GM21723 (cell line): ENCODE data around the gene RMND5B.
A peak's percentile ranks its signal among the peaks of the same experiment; 100 is the strongest.
"Not testable (repeated sequence)": the region's sequence is repeated elsewhere in the genome, so short reads cannot be mapped to it uniquely, and the experiment has no call there.

ENCODE experiments used
- ATAC-seq: cut with Tn5 transposase; IDR thresholded peaks from one replicate; pipeline ENCODE4 v1.9.1; 2021; ENCODE audit warnings: mild to moderate bottlenecking, moderate library complexity; ENCODE audit not compliant: unreplicated experiment

Gene RMND5B

DNA sequence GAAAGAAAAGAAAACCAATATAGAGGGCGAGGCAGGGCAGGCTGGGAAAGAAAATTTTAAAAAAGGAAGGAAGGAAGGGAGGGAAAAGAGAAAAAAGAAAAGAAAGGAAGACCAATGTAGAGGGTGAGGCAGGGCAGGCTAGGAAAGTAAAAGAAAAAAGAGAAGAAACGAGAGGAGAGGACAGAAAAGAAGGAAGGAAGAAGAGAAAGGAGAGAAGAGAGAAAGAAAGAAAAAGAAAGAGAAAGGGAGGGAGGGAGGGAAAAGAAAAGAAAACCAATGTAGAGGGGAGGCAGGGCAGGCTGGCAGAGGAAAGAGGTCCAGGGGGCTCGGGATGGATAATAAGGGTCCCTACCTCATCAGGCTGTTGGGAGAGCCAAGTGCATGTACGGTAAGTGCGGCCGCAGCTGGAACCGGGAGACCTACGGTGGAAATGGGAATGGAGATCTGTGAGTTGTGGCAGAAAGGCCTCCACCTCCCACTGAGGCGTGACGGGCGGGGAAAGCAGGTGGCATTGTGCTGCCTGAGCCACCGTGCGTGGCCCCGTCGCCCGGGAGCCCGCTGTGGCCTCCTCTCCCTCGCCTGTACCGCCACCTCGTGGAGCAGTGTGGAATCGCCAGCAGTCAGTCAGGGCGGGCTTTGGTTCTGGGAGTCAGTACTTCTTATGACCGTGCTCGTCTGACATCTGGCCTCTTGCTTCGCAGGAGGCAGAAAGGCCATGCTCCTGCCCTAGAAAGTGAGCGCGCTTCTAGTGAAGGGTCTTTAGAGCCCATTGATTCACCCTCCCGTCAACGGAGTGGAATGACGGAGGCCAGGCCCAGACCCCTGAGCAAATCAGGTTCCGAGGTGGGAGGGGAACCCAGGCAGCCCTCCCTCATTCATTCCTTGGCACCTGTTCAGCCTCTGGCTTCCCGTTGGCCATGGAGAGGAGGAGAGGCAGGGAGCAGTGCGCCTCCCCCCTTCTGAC lies 33.2 kb downstream of the RMND5B start:
- peak; percentile 93 for ATAC-seq

DNA sequence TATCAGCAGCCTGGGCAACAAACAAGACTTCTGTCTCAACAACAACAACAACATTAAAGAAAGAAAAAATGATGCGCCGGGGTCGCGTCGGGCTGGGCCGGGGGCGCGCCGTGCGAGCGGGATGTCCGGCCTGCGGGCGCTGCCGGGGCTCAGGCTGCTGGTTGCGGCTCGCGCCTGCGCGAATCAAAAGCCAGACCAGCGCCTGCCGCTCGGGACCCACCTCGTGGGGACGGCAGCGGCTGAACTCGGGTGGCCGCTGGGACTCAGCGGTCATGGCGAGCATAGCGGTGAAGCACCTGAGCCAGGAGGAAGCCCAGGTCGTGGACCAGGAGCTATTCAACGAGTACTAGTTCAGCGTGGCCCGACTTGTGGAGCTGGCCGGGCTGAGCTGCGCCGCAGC lies 34.8 kb downstream of the RMND5B start:
- ATAC-seq, result no peak

DNA sequence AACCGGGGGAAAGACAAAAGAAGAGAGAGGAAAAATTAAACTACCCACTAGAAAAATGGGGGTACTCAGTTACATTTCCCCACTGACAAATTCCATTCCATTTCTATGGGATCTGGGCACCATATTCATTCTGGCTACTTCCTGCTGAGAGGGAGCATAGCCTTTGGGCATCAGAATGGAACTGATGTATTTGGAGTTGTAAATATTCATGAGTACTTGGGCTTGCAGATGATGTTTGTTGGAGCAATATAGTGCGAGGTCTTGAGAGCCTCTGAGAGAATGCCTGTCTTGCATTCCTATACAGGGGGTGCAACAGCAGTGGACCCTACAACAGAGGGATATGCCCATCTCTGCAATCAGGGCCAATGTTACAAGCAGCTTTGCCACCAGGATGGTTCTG lies 39.6 kb downstream of the RMND5B start:
- ATAC-seq, result no peak

DNA sequence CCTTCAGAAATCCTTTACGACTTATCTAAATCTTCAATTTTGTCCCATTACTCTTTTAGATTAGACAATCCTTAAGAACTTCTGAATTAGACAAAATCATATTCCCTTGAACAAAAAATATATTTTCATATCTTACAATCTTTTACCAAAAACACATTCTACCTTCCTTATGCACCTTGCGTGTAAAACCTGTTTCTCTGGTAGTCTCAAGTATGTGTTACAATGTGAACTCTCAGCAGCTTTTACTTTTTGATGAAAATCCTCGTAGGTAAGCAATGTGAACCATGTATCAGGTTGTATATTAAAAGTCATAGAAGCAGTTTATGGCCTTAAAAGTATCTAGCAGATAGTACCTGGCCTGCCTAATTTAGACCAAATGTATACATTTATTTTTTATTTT lies 43.6 kb downstream of the RMND5B start:
- ATAC-seq, result no peak

DNA sequence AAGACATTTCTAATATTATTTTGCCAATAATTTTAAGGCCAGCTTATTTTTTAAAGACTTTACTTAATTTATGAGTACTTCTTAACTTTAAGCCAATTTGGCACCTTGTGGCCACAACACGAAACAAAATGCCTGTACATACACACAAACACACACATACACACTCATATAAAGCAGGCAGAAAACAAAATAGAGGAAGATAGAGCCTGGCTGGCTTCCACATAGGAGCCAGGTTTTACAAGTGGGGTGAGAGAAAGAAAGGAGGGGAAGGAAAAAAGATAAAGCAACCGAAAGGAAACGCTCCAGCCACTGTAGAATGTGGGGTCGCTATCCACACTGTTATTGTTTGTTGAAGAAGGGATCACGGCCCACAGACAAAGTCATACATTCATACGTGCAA lies 46.0 kb downstream of the RMND5B start:
- no peak for ATAC-seq

DNA sequence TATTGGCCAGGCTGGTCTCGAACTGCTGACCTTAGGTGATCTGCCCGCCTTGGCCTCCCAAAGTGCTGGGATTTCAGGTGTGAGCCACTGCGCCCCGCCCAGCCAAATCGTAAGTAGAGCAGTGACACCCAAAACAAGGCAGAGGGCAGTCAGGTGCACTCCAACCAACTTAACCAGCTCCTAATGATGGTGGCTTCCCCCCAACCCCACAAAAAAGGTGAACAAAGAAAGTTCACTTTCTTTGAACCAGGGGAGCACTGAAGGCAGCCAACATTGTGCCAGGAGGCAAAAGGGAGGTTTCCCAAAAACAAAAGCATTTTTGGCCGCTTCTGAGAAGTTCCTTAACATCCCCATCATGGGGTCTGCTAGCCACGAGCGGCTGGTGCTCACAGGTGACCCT lies 46.8 kb downstream of the RMND5B start:
- ATAC-seq, result no peak

DNA sequence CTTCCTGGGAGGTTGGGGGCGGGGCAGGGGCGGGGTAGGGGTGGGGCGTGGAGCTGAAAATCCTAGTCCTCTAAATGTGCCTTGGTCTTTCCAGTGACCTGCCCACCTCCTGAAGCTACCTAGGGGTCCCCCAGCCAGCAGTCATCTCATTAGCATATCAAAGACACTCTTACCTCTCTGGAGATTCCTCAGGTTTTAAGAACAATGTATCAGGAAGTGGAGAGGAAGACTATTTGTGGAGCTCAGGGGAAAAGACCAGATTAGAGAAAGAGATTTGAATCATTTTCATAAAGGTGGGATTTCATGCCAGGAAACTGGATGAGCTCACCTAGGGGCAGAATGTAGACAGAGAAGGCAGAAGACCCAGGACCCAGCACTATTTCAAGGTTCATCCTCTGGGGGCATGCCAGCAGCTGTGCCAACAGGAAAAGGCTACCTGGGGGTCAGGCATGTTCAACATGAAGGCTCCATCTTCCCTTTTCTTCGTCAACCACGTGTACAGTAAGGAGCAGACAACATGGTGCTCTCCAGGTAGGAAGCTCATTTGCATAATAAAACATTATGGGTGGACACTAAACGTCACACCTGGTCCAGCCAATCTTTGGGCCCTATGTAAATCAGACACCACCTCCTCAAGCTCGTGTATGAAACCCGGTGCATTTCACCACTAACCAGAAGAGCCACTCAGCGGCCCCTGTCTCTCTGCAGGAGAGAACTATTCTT lies 49.5 kb downstream of the RMND5B start:
- no peak for ATAC-seq

DNA sequence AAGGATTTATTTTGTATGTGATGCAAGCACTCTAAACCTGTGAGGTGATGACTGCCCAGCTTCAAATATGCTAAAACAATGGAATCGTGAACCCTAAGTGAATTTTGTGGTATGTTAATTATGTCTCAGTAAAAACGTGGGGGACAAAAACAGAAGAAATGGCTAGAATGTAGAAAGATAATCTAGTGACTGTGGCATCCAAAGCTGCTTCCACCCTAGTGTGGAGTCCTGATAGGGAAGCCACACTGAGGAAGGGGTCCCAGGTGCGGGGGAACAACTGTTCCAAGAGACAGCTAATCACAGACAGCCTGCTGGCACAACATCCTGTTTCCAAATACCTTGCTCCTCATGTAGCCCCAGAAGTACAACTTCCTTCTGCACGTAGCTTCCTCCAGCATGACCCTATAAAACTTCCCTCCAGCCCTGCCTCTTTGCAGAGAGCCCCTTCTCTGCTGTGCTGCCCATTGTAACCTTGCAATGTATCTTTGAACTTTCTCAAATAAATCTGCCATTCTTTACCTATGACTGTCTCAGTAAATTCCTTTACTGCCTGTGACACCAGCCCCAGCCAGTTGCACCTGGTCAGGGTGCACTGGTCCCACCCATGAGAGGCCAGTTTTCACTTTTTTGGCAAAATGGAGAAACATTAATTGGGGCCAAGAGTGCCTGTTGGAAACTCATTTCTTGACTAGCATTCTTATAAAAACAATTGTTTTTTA lies 51.5 kb downstream of the RMND5B start:
- ATAC-seq, result no peak

DNA sequence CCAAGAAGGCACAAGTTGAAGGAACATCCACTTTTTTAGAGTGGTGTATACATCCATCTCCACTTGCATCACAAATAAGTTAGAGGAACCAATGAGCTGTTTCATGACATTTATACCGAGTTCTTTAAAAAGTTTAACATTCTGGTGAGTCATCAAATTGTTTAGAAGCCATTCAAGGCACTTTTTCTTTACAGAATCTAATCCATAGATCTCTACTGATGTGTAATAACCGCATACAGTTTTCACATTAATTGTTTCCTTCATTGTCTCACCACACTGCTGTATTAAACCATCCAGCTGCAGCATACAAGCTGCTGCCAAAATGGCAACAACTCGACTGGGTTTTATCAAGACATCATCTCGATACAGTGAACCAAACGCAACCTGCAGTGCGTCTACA lies 55.6 kb downstream of the RMND5B start:
- no peak for ATAC-seq

DNA sequence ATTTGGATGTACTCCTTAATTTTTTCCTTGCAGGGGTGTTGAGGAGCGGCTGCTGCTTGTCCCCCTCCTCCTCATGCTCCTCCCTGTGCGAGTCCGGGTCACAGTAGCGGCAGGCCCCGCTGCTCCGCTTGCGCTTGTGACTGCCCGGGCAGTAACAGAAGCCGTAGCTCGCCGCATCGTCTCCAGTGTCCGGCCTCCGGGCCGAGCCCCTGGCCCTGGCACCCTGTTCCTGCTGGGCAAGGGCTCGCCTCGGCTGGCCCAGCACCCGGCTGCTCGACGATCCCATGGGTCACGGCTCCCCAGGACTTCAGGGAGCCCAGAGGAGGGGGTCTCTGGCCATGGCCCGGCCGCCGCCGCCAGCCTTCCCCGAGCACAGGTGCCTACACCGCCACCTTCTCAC lies 56.2 kb downstream of the RMND5B start, which contains the start of gene GMCL2:
GMCL2 (minus strand) TSS at position 358 of the 400 bp plus-strand sequence; CDS start at position 286, 72 bp downstream.
- ATAC-seq, result no peak

DNA sequence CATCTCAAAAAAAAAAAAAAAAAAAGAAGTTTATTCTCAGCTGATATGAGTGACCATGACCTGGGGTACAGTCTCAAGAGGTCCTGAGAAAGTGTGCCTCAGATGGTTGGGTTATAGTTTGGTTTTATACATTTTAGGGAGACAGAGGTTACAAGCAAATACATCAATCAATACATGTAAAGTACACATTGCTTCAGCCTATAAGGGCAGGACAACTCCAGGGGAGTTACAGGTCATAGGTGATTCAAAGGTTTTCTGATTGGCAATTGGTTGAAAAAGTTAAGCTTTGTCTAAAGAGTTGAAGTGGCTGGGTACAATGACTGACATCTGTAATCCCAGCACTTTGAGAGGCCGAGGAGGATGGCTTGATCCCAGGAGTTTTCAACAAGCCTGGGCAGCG lies 58.6 kb downstream of the RMND5B start:
- ATAC-seq, result no peak

DNA sequence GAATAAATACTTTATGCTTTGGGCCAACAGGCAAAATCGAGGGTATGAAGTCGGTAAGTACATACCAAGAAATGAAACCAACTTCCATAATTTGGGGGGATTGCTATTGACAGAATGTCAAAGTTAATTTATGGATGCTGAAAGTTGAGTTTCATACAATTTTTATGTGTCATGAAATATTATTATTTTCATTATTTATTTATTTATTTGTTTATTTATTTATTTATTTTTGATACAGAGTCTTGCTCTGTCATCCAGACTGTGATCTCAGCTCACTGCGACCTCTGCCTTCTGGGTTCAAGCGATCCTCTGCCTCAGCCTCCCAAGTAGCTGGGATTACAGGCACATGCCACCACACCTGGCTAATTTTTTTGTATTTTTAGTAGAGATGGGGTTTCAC lies 60.8 kb downstream of the RMND5B start:
- ATAC-seq, result no peak

DNA sequence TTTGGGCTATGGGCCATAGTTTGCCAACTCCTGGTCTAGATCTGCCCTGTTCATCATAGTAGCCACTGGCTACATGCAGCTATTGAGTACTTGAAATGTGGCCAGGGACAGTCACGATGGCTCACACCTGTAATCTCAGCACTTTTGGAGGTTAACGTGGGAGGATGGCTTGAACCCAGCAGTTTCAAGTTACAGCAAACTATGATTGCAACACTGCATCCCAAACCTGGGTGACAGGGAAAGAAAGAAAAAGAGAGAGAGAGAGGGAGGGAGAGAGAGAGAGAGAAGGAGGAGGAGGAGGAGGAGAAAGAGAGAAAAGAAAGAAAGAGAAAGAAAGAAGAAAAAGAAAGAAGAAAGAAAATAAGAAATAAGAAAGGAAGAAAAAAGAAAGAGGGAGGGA lies 61.4 kb downstream of the RMND5B start:
- no peak for ATAC-seq

DNA sequence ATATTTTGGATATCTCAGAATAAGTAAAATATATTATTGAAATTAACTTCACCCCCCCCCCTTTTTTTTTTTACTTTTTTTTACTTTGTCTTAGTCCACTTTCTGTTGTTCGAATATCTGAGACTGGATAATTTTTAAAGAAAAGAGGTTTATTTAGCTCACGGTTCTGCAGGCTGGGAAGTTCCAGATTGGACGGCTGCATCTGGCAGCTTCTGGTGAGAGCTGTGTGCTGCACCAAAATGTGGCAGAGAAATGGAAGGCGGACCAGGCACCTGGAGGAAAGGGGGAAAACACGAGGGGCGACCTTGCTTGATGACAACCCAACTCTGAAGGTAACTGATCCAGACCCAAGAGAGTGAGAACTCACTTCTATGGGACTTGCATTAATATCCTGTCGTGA lies 62.0 kb downstream of the RMND5B start:
- no peak for ATAC-seq

DNA sequence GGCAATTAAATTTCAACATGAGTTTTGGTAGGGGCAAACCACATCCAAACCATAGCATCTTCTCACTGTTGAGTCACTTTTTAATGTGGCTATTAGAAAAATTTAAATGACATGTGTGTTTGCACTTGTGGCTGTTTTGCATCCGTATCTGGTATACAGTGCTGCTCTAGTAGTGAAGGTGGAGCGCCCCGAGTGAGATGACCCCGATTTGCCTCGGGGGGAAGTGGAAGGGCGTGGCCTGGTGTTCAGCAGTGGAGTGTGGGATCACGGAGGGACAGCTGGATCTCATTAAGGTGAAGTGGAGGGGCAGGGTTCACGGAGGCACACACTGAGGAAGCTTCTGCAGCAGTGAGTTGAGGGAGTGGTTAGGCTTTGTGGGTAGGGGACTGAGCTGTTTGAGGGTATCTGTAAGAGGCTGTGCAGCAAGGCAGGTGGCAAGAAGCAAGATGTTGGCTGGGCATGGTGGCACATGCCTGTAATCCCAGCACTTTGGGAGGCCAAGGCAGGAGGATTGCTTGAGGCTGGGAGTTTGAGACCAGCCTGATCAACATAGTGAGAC lies 62.5 kb downstream of the RMND5B start:
- ATAC-seq, result no peak

DNA sequence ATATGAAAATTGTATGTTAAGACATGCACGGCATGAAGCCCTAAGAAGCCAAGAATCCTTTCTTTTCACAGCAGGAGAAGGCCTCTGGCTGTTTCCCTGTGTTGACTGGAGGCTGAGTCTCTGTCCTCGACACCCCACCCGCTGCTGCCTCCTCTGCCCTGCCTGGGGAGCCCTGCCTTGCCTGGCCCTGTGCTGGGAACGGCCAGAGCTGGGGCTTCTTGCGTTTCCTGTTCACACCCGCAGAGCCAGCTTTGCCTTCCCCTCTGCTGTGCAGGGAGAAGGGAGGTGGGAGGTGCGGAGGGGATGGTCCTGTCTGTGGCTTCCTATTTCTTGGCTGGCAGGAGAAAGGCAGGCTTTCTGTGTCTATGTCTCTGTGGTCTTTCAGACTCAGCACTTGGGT lies 63.2 kb downstream of the RMND5B start:
- no peak for ATAC-seq

DNA sequence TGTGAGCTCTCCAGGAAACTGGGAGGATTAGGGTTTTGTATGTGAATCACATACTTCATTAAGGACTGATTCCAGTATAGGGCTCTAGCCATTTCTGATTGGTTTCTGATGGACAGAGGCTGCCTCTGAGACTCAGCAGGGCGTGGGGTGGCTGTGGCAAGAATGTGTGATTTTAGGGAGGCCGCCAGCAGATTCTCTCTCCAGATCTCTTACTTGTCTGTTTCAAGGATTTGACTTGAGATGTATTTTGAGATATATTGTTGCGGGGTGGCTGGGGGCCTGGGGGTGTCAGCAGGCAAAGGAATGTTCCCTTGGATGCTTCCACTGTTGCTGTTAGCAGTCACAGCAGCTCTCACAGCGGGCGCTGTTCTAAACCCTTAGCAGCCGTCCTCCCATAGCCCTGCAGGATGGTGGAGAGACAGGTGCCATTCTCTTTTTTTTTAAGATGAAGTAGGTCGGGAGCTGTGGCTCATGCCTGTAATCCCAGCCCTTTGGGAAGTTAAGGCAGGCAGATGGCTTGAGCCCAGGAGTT lies 65.5 kb downstream of the RMND5B start:
- no peak for ATAC-seq

DNA sequence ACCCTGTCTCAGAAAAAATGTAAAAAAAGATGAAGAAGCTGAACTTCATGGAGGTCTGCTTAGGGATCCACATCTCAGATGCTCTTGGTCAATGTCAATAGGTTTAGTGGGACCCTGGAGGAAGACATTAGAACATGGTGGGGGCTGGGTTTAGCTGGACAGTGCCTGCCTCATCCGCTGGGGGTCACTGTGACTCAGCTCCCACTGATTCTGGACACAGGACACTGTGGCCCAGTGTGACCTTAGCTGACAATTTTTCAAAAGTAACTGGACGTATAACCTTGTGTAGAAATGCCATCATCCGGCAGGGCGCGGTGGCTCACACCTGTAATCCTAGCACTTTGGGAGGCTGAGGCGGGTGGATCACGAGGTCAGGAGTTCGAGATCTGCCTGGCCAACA lies 66.2 kb downstream of the RMND5B start:
- ATAC-seq, result no peak

DNA sequence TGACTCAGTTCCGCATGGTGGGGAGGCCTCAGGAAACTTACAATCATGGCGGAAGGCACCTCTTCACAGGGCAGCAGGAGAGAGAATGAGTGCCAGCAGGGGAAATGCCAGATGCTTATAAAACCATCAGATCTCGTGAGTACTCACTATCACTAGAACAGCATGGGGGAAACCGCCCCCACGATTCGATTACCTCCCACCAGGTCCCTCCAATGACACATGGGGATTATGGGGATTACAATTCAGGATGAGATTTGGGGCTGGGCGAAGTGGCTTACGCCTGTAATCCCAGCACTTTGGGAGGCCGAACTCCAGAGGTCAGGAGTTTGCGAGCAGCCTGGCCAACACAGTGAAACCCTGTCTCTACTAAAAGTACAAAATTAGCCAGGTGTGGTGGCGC lies 67.3 kb downstream of the RMND5B start:
- not testable (repeated sequence) for ATAC-seq

DNA sequence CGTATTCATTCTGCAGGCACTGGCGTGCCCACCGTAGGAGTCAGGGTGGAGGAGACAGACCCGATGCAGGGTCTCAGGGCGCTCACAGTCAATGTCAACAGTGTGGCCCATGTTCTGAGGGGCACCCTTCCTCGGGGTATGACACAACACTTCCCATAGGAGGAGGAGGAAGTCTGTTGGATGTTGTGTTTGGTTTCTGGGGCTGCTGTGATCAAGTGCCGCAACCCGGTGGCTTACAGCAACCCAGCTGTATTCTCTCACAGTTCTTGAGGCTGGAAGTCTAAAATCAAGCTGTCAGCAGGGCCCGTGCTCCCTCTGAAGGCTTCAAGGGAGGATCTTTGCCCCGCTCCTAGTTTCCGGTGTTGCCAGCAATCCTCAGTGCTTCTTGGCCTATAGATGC lies 67.9 kb downstream of the RMND5B start:
- ATAC-seq, result no peak
